ENCODE data around the gene COL6A6.

Gene COL6A6

DNA sequence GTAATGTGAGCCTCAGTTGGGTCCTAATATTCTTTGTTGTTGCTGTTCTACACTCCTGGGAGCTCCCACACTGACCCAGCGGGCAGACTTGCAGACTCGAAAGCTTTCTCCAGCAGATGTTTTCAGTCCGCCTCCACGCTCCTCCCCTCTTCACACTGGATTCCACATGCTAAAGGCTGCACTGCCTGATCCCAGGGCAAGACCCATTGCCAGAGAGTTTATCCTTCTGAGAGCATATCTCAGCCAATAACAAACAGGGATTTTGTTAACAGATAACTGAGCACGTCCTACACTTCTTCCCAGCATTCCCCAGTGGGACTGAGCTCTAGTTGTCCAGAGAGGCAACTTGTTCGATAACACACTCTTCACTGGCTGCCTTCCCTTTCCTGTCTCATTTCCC is 8.0 kb upstream of the COL6A6 start:
- Histone ChIP-seq H3K4me2 (ENCODE audit: low read length) (no peak overlapping the region), H3K79me2 (ENCODE audit: control insufficient read depth, low read length) (no peaks in the 10 kb centered on the region), H3K4me3 (ENCODE audit: low read length) (no peak overlapping the region), H4K20me1 (ENCODE audit: control insufficient read depth, insufficient read depth, low read depth, low read length) (no peaks in the 10 kb centered on the region), H3K9me2 (replicated peaks; ENCODE audit: control insufficient read depth, low read length) (no peaks in the 10 kb centered on the region), H3K4me1 (ENCODE audit: control insufficient read depth, low read length) (no peaks in the 10 kb centered on the region), H3K9me3 (ENCODE audit: control insufficient read depth, insufficient read depth, low read length) (no peaks in the 10 kb centered on the region), H3K27me3 (ENCODE audit: control insufficient read depth, low read length) (peaks cover 5% of the 10 kb centered on the region; the same call in 1 of the 2 replicates), H3F3A (ENCODE audit: control insufficient read depth, insufficient read depth) (no peaks in the 10 kb centered on the region), H3K27ac (ENCODE audit: low read depth, low read length) (no peak overlapping the region), H3K36me3 (ENCODE audit: control insufficient read depth, low read length) (no peaks in the 10 kb centered on the region)
- TF ChIP-seq, protein P1, sequence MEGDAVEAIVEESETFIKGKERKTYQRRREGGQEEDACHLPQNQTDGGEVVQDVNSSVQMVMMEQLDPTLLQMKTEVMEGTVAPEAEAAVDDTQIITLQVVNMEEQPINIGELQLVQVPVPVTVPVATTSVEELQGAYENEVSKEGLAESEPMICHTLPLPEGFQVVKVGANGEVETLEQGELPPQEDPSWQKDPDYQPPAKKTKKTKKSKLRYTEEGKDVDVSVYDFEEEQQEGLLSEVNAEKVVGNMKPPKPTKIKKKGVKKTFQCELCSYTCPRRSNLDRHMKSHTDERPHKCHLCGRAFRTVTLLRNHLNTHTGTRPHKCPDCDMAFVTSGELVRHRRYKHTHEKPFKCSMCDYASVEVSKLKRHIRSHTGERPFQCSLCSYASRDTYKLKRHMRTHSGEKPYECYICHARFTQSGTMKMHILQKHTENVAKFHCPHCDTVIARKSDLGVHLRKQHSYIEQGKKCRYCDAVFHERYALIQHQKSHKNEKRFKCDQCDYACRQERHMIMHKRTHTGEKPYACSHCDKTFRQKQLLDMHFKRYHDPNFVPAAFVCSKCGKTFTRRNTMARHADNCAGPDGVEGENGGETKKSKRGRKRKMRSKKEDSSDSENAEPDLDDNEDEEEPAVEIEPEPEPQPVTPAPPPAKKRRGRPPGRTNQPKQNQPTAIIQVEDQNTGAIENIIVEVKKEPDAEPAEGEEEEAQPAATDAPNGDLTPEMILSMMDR (IDR thresholded peaks at IDR 0.05; ENCODE audit: low read depth, low read length, poor library complexity, severe bottlenecking): no peak
- TF ChIP-seq EZH2phosphoT487 (IDR thresholded peaks at IDR 0.05; ENCODE audit: borderline replicate concordance, low read length): no peak

DNA sequence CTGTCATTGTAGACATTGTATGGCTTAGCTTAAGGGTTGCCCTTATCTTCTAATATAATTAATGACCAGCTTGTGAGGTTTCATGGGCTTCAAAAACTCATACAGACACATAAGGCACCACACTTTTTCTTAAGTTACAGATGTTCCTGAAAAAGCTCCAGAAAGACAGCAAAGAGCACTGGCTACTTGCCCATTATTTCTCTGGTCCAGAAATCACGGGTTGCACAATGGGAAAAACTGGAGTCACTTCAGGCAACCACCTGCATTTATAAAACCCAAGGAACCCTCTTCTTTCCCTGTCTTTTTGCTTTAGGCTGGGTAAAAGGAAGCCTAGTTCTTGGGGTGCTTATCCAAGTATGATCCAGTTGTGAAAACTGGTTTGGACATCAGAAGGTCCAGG is 2.3 kb upstream of the COL6A6 start:
- Histone ChIP-seq H3K9me3 (ENCODE audit: control insufficient read depth, insufficient read depth, low read length) (no peaks in the 10 kb centered on the region), H3K27ac (ENCODE audit: low read depth, low read length) (no peak overlapping the region)

DNA sequence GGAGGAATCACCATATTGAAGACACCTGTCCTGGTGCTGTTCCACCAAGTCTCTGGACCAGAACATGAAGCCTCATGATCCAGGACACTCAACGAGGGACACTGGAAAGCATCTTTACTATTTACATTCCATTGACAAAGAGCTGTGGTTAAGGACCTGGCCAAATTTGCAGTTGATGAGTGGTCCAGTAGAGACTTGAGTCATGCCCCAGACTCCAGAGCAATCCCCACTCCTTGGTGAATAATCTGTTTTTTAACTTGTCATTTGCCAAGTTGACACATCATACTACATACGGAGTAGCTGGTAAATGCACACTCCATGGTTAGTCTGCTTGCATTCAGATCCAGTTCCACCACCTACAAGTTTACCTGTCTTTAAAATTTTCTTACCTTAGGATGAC is 1.2 kb upstream of the COL6A6 start:
- H4K20me1 ChIP-seq (ENCODE audit: control insufficient read depth, insufficient read depth, low read depth, low read length): no peaks in the 10 kb centered on the region
- no peaks in the 10 kb centered on the region; the same call in 1 of the 2 replicates for H3K27me3 ChIP-seq (ENCODE audit: control insufficient read depth, low read length)
- no peaks in the 10 kb centered on the region for H3K9me2 ChIP-seq (replicated peaks; ENCODE audit: control insufficient read depth, low read length)
- H3F3A ChIP-seq (ENCODE audit: control insufficient read depth, insufficient read depth): no peaks in the 10 kb centered on the region
- no peaks in the 10 kb centered on the region for H3K4me1 ChIP-seq (ENCODE audit: control insufficient read depth, low read length)
- H3K36me3 ChIP-seq (ENCODE audit: control insufficient read depth, low read length): no peaks in the 10 kb centered on the region
- no peaks in the 10 kb centered on the region for H3K79me2 ChIP-seq (ENCODE audit: control insufficient read depth, low read length)
- TF ChIP-seq, protein P1 (IDR thresholded peaks at IDR 0.05; ENCODE audit: low read depth, low read length, poor library complexity, severe bottlenecking): no peak
- no peak for TF ChIP-seq EZH2phosphoT487 (IDR thresholded peaks at IDR 0.05; ENCODE audit: borderline replicate concordance, low read length)
- no peak overlapping the region for H3K4me3 ChIP-seq (ENCODE audit: low read length)
- no peak overlapping the region for H3K4me2 ChIP-seq (ENCODE audit: low read length)
- H3K27ac ChIP-seq (ENCODE audit: low read depth, low read length): no peak overlapping the region
- no peaks in the 10 kb centered on the region for H3K9me3 ChIP-seq (ENCODE audit: control insufficient read depth, insufficient read depth, low read length)

More for the DNA sequence above, 2.3 kb upstream of the COL6A6 start:
- no peaks in the 10 kb centered on the region for H3K4me1 ChIP-seq (ENCODE audit: control insufficient read depth, low read length)
- TF ChIP-seq EZH2phosphoT487 (IDR thresholded peaks at IDR 0.05; ENCODE audit: borderline replicate concordance, low read length): no peak
- TF ChIP-seq, protein P1 (IDR thresholded peaks at IDR 0.05; ENCODE audit: low read depth, low read length, poor library complexity, severe bottlenecking): no peak
- no peak overlapping the region for H3K4me3 ChIP-seq (ENCODE audit: low read length)
- no peaks in the 10 kb centered on the region for H3F3A ChIP-seq (ENCODE audit: control insufficient read depth, insufficient read depth)
- H3K79me2 ChIP-seq (ENCODE audit: control insufficient read depth, low read length): no peaks in the 10 kb centered on the region
- H3K27me3 ChIP-seq (ENCODE audit: control insufficient read depth, low read length): no peaks in the 10 kb centered on the region; the same call in 1 of the 2 replicates
- no peaks in the 10 kb centered on the region for H4K20me1 ChIP-seq (ENCODE audit: control insufficient read depth, insufficient read depth, low read depth, low read length)
- H3K9me2 ChIP-seq (replicated peaks; ENCODE audit: control insufficient read depth, low read length): no peaks in the 10 kb centered on the region
- H3K36me3 ChIP-seq (ENCODE audit: control insufficient read depth, low read length): no peaks in the 10 kb centered on the region
- no peak overlapping the region for H3K4me2 ChIP-seq (ENCODE audit: low read length)

Data from DOHH2 (cell line).